ENCODE results near the gene ALDH1L1. TPM values are rescaled to one million over a fixed set of nuclear protein-coding genes. Genes with fewer than 3 reads are reported as not detected.

ALDH1L1 gene
- total and polyA plus RNA-seq, 2 of the 8 experiments (the other 6 are each of a cell fraction or from before 2014, with no cell fraction given), result 0.98 to 1.6 TPM

DNA sequence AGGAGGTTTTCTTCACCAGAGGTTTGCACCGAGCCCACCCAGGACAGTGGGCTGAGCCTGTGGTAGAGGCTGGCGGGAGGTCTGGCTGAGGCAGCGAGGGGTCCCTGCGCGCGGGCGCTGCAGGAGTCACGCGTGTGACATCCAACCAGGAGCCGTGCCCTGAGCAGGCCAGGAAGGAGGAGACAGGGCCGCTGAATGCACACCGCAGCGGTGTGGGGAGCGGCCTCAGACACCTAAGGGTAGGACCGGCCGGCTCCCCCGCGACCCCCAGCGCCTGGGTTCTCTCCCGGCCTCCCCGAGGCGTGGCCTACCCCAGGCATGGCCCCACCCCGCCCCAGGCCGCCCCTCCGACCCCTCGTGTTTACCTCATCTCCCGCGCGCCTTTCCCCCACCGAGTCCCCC is 96.9 kb downstream of the ALDH1L1 start:
- no peaks in the 10 kb centered on the region for H4K20me1 ChIP-seq (replicated peaks in 1 of 2; ENCODE audit: control insufficient read depth in 1 of 2, insufficient read depth in 2 of 2, low read length in 2 of 2)
- no peak overlapping the region for H3K18ac ChIP-seq (ENCODE audit: extremely low read depth, low read length)
- peak in 1 of 2 experiments; percentile 62 for DNase-seq (ENCODE audit: low read depth in 1 of 2, low spot score in 2 of 2)
- peaks cover 8 to 17% of the 10 kb centered on the region in 2 experiments; a peak in 3 of 4 replicates for H3K9me3 ChIP-seq (ENCODE audit: insufficient read depth in 2 of 2, low read depth in 1 of 2, low read length in 1 of 2)
- H3K23ac ChIP-seq (ENCODE audit: insufficient read length), result no peak overlapping the region
- peak overlapping the region in 2 of 4 experiments; percentile 48 to 61; a peak in 4 of 7 replicates for H3K9ac ChIP-seq (replicated peaks in 1 of 4; ENCODE audit: extremely low read depth in 1 of 4, low read depth in 3 of 4, low read length in 3 of 4)
- no peak overlapping the region for H3K14ac ChIP-seq (ENCODE audit: insufficient read length)
- peak overlapping the region; percentile 53 for H3K4ac ChIP-seq (replicated peaks; ENCODE audit: insufficient read length, low read depth, low read length)
- no peak overlapping the region for H2AK5ac ChIP-seq (ENCODE audit: low read depth, low read length)
- no peak overlapping the region for H2BK12ac ChIP-seq (ENCODE audit: low read depth, low read length)
- no peaks in the 10 kb centered on the region for H3K79me2 ChIP-seq (ENCODE audit: control insufficient read depth in 1 of 2, insufficient read depth in 2 of 2, low read length in 2 of 2)
- CTCF ChIA-PET (ENCODE audit: partially characterized antibody), result no interaction called here
- H3K23me2 ChIP-seq (ENCODE audit: low read depth, low read length), result peaks cover 4% of the 10 kb centered on the region; the same call in 1 of the 2 replicates
- peak overlapping the region; percentile 80 for H4K8ac ChIP-seq (ENCODE audit: extremely low read depth, insufficient read depth, low read length)
- peak overlapping the region; percentile 60; the same call in 1 of the 2 replicates for H2BK5ac ChIP-seq (ENCODE audit: low read depth, low read length)
- POLR2A ChIA-PET (ENCODE audit: partially characterized antibody), result interaction anchor here (0.7 kb wide), 1 partner anchor 120 kb away, joined by 3 read pairs; no protein-coding TSS in a partner anchor
- H4K91ac ChIP-seq (replicated peaks; ENCODE audit: insufficient read length, low read length), result no peak overlapping the region
- no peaks in the 10 kb centered on the region for H3K4me1 ChIP-seq (replicated peaks in 1 of 4; ENCODE audit: control insufficient read depth in 3 of 4, insufficient read depth in 4 of 4, low read length in 3 of 4)
- no peaks in the 10 kb centered on the region for H3K79me1 ChIP-seq (ENCODE audit: low read depth, low read length)
- H3K27me3 ChIP-seq (replicated peaks in 1 of 4; ENCODE audit: control insufficient read depth in 3 of 4, extremely low read depth in 1 of 4, insufficient read depth in 3 of 4, low read length in 3 of 4), result no peaks in the 10 kb centered on the region; a peak in 1 of 7 replicates
- no peak overlapping the region for H2BK20ac ChIP-seq (ENCODE audit: low read length)
- no peak for FAIRE-seq
- H2BK15ac ChIP-seq (ENCODE audit: low read length), result no peak overlapping the region
- H2BK120ac ChIP-seq (replicated peaks; ENCODE audit: low read depth, low read length), result no peak overlapping the region
- H3K4me3 ChIP-seq (ENCODE audit: extremely low read depth in 1 of 4, insufficient read depth in 2 of 4, low read depth in 3 of 4, low read length in 4 of 4), result peak overlapping the region; percentile 61 to 89 (median 66)
- H3K56ac ChIP-seq (replicated peaks; ENCODE audit: insufficient read length, low read depth, low read length), result no peak overlapping the region
- peak overlapping the region; percentile 56 to 85 for H3K4me2 ChIP-seq (ENCODE audit: insufficient read depth in 1 of 2, low read depth in 2 of 2, low read length in 2 of 2)
- WGBS, 2 experiments (ENCODE audit: extremely low coverage in 1 of 2, insufficient coverage in 1 of 2, insufficient read length in 1 of 2, insufficient replicate concordance in 2 of 2, low coverage in 1 of 2, low lambda C conversion rate in 2 of 2, missing lambda C conversion rate in 1 of 2), result 2% methylated on average over 14 of the region's 30 CpGs; no CpG with 5 or more reads in 1 of the 2 experiments
- H2AFZ ChIP-seq (ENCODE audit: low read length), result no peak overlapping the region; the same call in 1 of the 2 replicates
- peak overlapping the region; percentile 51 for H4K5ac ChIP-seq (ENCODE audit: insufficient read length, low read depth, low read length)
- H3K36me3 ChIP-seq (ENCODE audit: control insufficient read depth in 2 of 4, insufficient read depth in 4 of 4, low read length in 3 of 4), result no peaks in the 10 kb centered on the region; a peak in 1 of 8 replicates
- H3K27ac ChIP-seq (ENCODE audit: low read depth, low read length), result no peak overlapping the region
- TF ChIP-seq GABPA (IDR thresholded peaks at IDR 0.05; ENCODE audit: borderline replicate concordance, insufficient read depth, low read length) (no peak), BCL11A (IDR thresholded peaks at IDR 0.05; ENCODE audit: low read depth in 2 of 2, low read length in 2 of 2) (no peak), KDM4A (IDR thresholded peaks at IDR 0.05; ENCODE audit: low read depth, low read length, severe bottlenecking) (peak; percentile 10), NANOG (IDR thresholded peaks at IDR 0.05; ENCODE audit: insufficient read depth, low read depth, low read length, poor library complexity, severe bottlenecking) (no peak), E2F6 (IDR thresholded peaks at IDR 0.05) (no peak), SP4 (IDR thresholded peaks at IDR 0.05; ENCODE audit: low read length) (no peak), RNF2 (IDR thresholded peaks at IDR 0.05; ENCODE audit: borderline replicate concordance, low read depth, low read length, missing control alignments, poor library complexity, severe bottlenecking) (no peak), CTBP2 (IDR thresholded peaks at IDR 0.05; ENCODE audit: borderline replicate concordance, insufficient read depth, insufficient read length, low read length) (no peak), SAP30 (IDR thresholded peaks at IDR 0.05; ENCODE audit: insufficient read depth, insufficient replicate concordance, low read length) (no peak), POLR2AphosphoS5 (IDR thresholded peaks at IDR 0.05; ENCODE audit: low read depth, low read length) (no peak), TAF1 (IDR thresholded peaks at IDR 0.05; ENCODE audit: low read depth, low read length) (0 out of 2 replicates have a peak, but pooled peaks have one; percentile 18), RFX5 (IDR thresholded peaks at IDR 0.05; ENCODE audit: borderline replicate concordance, low read depth, low read length) (no peak)
